Breast epithelium (tissue), 4 donors: ENCODE measurements around the gene SFMBT1. TPM values are rescaled to one million over a fixed set of nuclear protein-coding genes. Genes with fewer than 3 reads are reported as not detected.

ENCODE experiments used
- DNase-seq, 2 donors: peaks; one replicate each; pipeline ENCODE4 v3.0.0-alpha.2; 2019; ENCODE audit warnings: low spot score in 2 of 2
- H3K27ac ChIP-seq, 2 donors: fragments of 200-600 bp; sonication (generic) in 1 of 2; one replicate each; pipeline ENCODE4 v1.5.1; 2016 to 2019; ENCODE audit warnings: mild to moderate bottlenecking in 1 of 2
- H3K27me3 ChIP-seq, 2 donors: fragments of 200-600 bp; sonication (generic) in 1 of 2; one replicate each; pipeline versions ENCODE4 v1.5.1 to v1.6.0; 2017 to 2019; ENCODE audit warnings: control low read depth in 1 of 2, mild to moderate bottlenecking in 1 of 2
- H3K36me3 ChIP-seq: fragments of 200-600 bp; one replicate; pipeline ENCODE4 v1.5.1; 2019
- H3K4me1 ChIP-seq, 2 donors: fragments of 200-600 bp; sonication (generic); one replicate each; pipeline ENCODE4 v1.5.1; 2016 to 2019; ENCODE audit warnings: control low read depth in 1 of 2
- H3K4me3 ChIP-seq, 3 donors: fragments of 200-600 bp; sonication (generic); 1 replicate in 2 of 3; 2 replicates in 1 of 3; pipeline ENCODE4 v1.5.1; 2016 to 2019; ENCODE audit warnings: mild to moderate bottlenecking in 3 of 3, moderate library complexity in 2 of 3
- H3K9me3 ChIP-seq, 2 donors: fragments of 200-600 bp; sonication (generic) in 1 of 2; one replicate each; pipeline ENCODE4 v1.5.1; 2016 to 2019; ENCODE audit warnings: control low read depth in 1 of 2
- POLR2A ChIP-seq: fragments of 450-650 bp; IDR thresholded peaks from one replicate; pipeline ENCODE4 v1.6.1; 2016; ENCODE audit warnings: antibody characterized with exemption, mild to moderate bottlenecking, moderate library complexity
- POLR2AphosphoS5 ChIP-seq, 3 donors: sonication (generic); formaldehyde crosslinking; IDR thresholded peaks; one replicate each; pipeline ENCODE4 v1.6.1; 2017; ENCODE audit warnings: antibody characterized with exemption in 3 of 3
- intact Hi-C: fragments of 100-400 bp; cut with DNase I; formaldehyde crosslinking; loops from one replicate; pipeline ENCODE4 v1.15.1; 2023; ENCODE audit warnings: low total_unique reads
- total RNA-seq, 3 donors: library from RNA; depleted of rRNA; stranded (reverse); fragments of >200 nt; gene quantifications; one replicate each; pipeline ENCODE4 v1.1.0, GENCODE V29; 2016
- TF ChIP-seq, protein P1 (sequence below), 3 donors: fragments of 450-650 bp; IDR thresholded peaks; one replicate each; pipeline ENCODE4 v1.5.1; 2016 to 2017; ENCODE audit warnings: antibody characterized with exemption in 3 of 3, mild to moderate bottlenecking in 3 of 3, moderate library complexity in 3 of 3

SFMBT1 gene
- total RNA-seq, 3 donors from 2014 or later = 17.9 to 35.1 (median 30.2) TPM

GRCh38 chr3:52895418-52895817 is 150.5 kb downstream of the SFMBT1 start:
- no peak for DNase-seq
- H3K4me3 ChIP-seq = no peak overlapping the region
- H3K9me3 ChIP-seq = no peaks in the 10 kb centered on the region
- peaks cover 0 to 6% of the 10 kb centered on the region in 2 donors for H3K4me1 ChIP-seq
- peak overlapping the region in 1 of 2 donors; percentile 61 for H3K27ac ChIP-seq
- intact Hi-C loops = no loop called here
- TF ChIP-seq, protein P1, sequence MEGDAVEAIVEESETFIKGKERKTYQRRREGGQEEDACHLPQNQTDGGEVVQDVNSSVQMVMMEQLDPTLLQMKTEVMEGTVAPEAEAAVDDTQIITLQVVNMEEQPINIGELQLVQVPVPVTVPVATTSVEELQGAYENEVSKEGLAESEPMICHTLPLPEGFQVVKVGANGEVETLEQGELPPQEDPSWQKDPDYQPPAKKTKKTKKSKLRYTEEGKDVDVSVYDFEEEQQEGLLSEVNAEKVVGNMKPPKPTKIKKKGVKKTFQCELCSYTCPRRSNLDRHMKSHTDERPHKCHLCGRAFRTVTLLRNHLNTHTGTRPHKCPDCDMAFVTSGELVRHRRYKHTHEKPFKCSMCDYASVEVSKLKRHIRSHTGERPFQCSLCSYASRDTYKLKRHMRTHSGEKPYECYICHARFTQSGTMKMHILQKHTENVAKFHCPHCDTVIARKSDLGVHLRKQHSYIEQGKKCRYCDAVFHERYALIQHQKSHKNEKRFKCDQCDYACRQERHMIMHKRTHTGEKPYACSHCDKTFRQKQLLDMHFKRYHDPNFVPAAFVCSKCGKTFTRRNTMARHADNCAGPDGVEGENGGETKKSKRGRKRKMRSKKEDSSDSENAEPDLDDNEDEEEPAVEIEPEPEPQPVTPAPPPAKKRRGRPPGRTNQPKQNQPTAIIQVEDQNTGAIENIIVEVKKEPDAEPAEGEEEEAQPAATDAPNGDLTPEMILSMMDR (IDR thresholded peaks at IDR 0.05) = no peak
- no peak for TF ChIP-seq POLR2A
- TF ChIP-seq POLR2AphosphoS5 (IDR thresholded peaks at IDR 0.05) = no peak
- H3K36me3 ChIP-seq = no peaks in the 10 kb centered on the region
- no peaks in the 10 kb centered on the region for H3K27me3 ChIP-seq

DNA sequence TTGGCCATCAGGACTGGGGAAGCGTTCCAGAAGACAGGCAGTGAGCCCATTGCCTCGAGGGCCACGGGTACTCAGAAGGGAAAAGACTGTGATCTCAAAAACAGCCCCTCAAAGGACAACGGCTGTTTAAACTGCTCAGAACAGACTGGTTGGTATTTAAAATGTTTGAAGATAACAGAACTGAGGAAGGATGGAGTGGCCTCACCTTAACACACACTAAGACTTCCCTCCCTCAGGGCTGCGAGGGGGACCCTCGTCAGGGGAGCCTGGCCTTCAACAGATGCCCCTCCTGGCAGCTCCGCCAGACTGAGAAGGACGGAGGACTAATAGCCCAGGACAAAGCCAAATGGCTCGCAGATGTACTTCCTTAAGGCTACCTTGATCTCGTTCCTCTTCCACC is 151.1 kb downstream of the SFMBT1 start:
- Histone ChIP-seq H3K27ac (peak overlapping the region; percentile 26 to 61), H3K4me3 (no peak overlapping the region), H3K27me3 (no peaks in the 10 kb centered on the region), H3K9me3 (no peaks in the 10 kb centered on the region), H3K4me1 (peaks cover 0 to 6% of the 10 kb centered on the region in 2 donors), H3K36me3 (no peaks in the 10 kb centered on the region)
- intact Hi-C loops = no loop called here
- TF ChIP-seq POLR2AphosphoS5 (IDR thresholded peaks at IDR 0.05) (no peak), POLR2A (no peak)
- TF ChIP-seq, protein P1 (IDR thresholded peaks at IDR 0.05) = no peak
- DNase-seq = no peak

- no peaks in the 10 kb centered on the region for H3K9me3 ChIP-seq
- DNase-seq = no peak
- peaks cover 0 to 6% of the 10 kb centered on the region in 2 donors for H3K4me1 ChIP-seq
- no peaks in the 10 kb centered on the region for H3K36me3 ChIP-seq
- intact Hi-C loops = no loop called here
- no peaks in the 10 kb centered on the region for H3K27me3 ChIP-seq
- H3K27ac ChIP-seq = peak overlapping the region; percentile 65 to 73
- TF ChIP-seq POLR2A (no peak), POLR2AphosphoS5 (IDR thresholded peaks at IDR 0.05) (no peak)
- TF ChIP-seq, protein P1 (IDR thresholded peaks at IDR 0.05) = no peak
- H3K4me3 ChIP-seq = no peak overlapping the region
Observed at GRCh38 chr3:52893723-52894122, 152.2 kb downstream of the SFMBT1 start.

- peaks cover 0 to 6% of the 10 kb centered on the region in 2 donors for H3K4me1 ChIP-seq
- no peaks in the 10 kb centered on the region for H3K36me3 ChIP-seq
- H3K27me3 ChIP-seq = no peaks in the 10 kb centered on the region
- intact Hi-C loops = no loop called here
- TF ChIP-seq POLR2AphosphoS5 (IDR thresholded peaks at IDR 0.05) = no peak
- TF ChIP-seq POLR2A = no peak
- TF ChIP-seq, protein P1 (IDR thresholded peaks at IDR 0.05) = no peak
- H3K27ac ChIP-seq = peak overlapping the region; percentile 73 to 77
- peak overlapping the region in 2 of 3 donors; percentile 19 to 22 for H3K4me3 ChIP-seq
- no peak for DNase-seq
- no peaks in the 10 kb centered on the region for H3K9me3 ChIP-seq
Observed at GRCh38 chr3:52892625-52893311, 153.1 kb downstream of the SFMBT1 start.

DNA sequence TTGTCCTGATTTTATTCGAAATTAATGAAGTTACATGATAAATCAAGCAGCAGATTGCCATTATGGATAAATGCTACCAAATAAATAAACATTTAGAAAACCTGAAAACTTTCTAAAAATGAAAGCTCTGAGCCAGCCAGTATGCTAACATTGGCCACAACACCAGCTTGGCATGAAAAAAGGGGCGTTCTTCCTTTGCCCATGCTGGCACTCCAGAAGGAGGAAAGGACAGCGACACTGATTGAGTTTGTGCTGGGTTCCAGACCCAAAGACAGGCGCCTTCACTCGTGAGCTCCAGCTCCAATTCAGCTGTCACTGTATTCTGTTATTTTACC is 153.6 kb downstream of the SFMBT1 start:
- H3K27ac ChIP-seq = peak overlapping the region; percentile 73 to 77
- H3K4me1 ChIP-seq = peaks cover 0 to 6% of the 10 kb centered on the region in 2 donors
- H3K27me3 ChIP-seq = no peaks in the 10 kb centered on the region
- H3K36me3 ChIP-seq = no peaks in the 10 kb centered on the region
- H3K4me3 ChIP-seq = peak overlapping the region in 2 of 3 donors; percentile 19 to 22
- H3K9me3 ChIP-seq = no peaks in the 10 kb centered on the region
- TF ChIP-seq POLR2AphosphoS5 (IDR thresholded peaks at IDR 0.05) (no peak), POLR2A (no peak)
- TF ChIP-seq, protein P1 (IDR thresholded peaks at IDR 0.05) = no peak
- no peak for DNase-seq
- intact Hi-C loops = no loop called here
